ENCODE data around the gene SIDT2. TPM values are rescaled to one million over a fixed set of nuclear protein-coding genes. Genes with fewer than 3 reads are reported as not detected.

SIDT2 gene
- total RNA-seq, 3 donors from 2014 or later (not counting 1 experiment from before 2014, with no cell fraction given): 80.0 to 111 (median 82.0) TPM

- Mint-ChIP-seq H3K27me3 (ENCODE audit: low read depth in 2 of 2) (no peaks in the 10 kb centered on the region), H3K36me3 (no peaks in the 10 kb centered on the region), H3K4me1 (peaks cover 15 to 37% of the 10 kb centered on the region in 2 donors), H3K27ac (peak overlapping the region in 1 of 2 donors; percentile 58), H3K4me3 (no peak overlapping the region), H3K9me3 (no peaks in the 10 kb centered on the region)
- H3K4me3 ChIP-seq (ENCODE audit: low read length): no peak overlapping the region
- WGBS (ENCODE audit: insufficient coverage): 90% methylated on average over 16 of the region's 17 CpGs
- H3K27ac ChIP-seq (ENCODE audit: low read length): no peak overlapping the region
- ATAC-seq (no peak), DNase-seq (no peak)
- H3K27me3 ChIP-seq (ENCODE audit: control insufficient read depth, insufficient read depth, low read length): no peaks in the 10 kb centered on the region
- peaks cover 90% of the 10 kb centered on the region for H3K36me3 ChIP-seq (ENCODE audit: control insufficient read depth, insufficient read depth, low read length)
- intact Hi-C loops (cut with micrococcal nuclease): loop anchor here (10.0 kb wide), 1 partner anchor 339 kb away; no protein-coding TSS in a partner anchor
- no peak for TF ChIP-seq CTCF (IDR thresholded peaks at IDR 0.05)
- peaks cover 6% of the 10 kb centered on the region for H3K4me1 ChIP-seq (ENCODE audit: control insufficient read depth, insufficient read depth, low read length)
- no peaks in the 10 kb centered on the region for H3K9me3 ChIP-seq (ENCODE audit: control insufficient read depth, insufficient read depth, low read length)
Measured at GRCh38 chr11:117223741-117224689, 45.5 kb downstream of the SIDT2 start.

GRCh38 chr11:117225553-117226170 is 47.1 kb downstream of the SIDT2 start:
- Mint-ChIP-seq H3K27ac (peak overlapping the region in 1 of 2 donors; percentile 58), H3K9me3 (no peaks in the 10 kb centered on the region), H3K36me3 (no peaks in the 10 kb centered on the region), H3K4me1 (peaks cover 25 to 42% of the 10 kb centered on the region in 2 donors), H3K4me3 (no peak overlapping the region), H3K27me3 (ENCODE audit: low read depth in 2 of 2) (no peaks in the 10 kb centered on the region)
- Histone ChIP-seq H3K9me3 (ENCODE audit: control insufficient read depth, insufficient read depth, low read length) (no peaks in the 10 kb centered on the region), H3K27me3 (ENCODE audit: control insufficient read depth, insufficient read depth, low read length) (no peaks in the 10 kb centered on the region), H3K27ac (ENCODE audit: low read length) (no peak overlapping the region), H3K4me3 (ENCODE audit: low read length) (no peak overlapping the region), H3K4me1 (ENCODE audit: control insufficient read depth, insufficient read depth, low read length) (peaks cover 23% of the 10 kb centered on the region), H3K36me3 (ENCODE audit: control insufficient read depth, insufficient read depth, low read length) (peaks cover 81% of the 10 kb centered on the region)
- WGBS (ENCODE audit: insufficient coverage): 96% methylated on average over 9 of the region's 9 CpGs
- DNase-seq: no peak
- intact Hi-C loops (cut with micrococcal nuclease): loop anchor here (1.0 to 10.0 kb wide), 4 partner anchors 47 to 493 kb away; partner anchors contain the start of genes SIDT2 and ZPR1
- no peak for ATAC-seq
- TF ChIP-seq CTCF (IDR thresholded peaks at IDR 0.05): no peak

- Mint-ChIP-seq H3K9me3 (no peaks in the 10 kb centered on the region), H3K36me3 (no peaks in the 10 kb centered on the region), H3K27ac (peak overlapping the region; percentile 64 to 75), H3K27me3 (ENCODE audit: low read depth in 2 of 2) (no peaks in the 10 kb centered on the region), H3K4me1 (peaks cover 35 to 52% of the 10 kb centered on the region in 2 donors), H3K4me3 (peak overlapping the region; percentile 4)
- Histone ChIP-seq H3K27me3 (ENCODE audit: control insufficient read depth, insufficient read depth, low read length) (no peaks in the 10 kb centered on the region), H3K4me3 (ENCODE audit: low read length) (no peak overlapping the region), H3K36me3 (ENCODE audit: control insufficient read depth, insufficient read depth, low read length) (peaks cover 71% of the 10 kb centered on the region), H3K4me1 (ENCODE audit: control insufficient read depth, insufficient read depth, low read length) (peaks cover 33% of the 10 kb centered on the region), H3K27ac (ENCODE audit: low read length) (no peak overlapping the region), H3K9me3 (ENCODE audit: control insufficient read depth, insufficient read depth, low read length) (no peaks in the 10 kb centered on the region)
- peak in 1 of 2 donors; percentile 88 for DNase-seq
- 85% methylated on average over 16 of the region's 19 CpGs for WGBS (ENCODE audit: insufficient coverage)
- peak; percentile 68 to 79 (median 68) for ATAC-seq
- TF ChIP-seq CTCF (IDR thresholded peaks at IDR 0.05): peak; percentile 73
- intact Hi-C loops (cut with micrococcal nuclease): loop anchor here (1.0 to 10.0 kb wide), 4 partner anchors 48 to 494 kb away; partner anchors contain the start of genes SIDT2 and ZPR1
Measured at GRCh38 chr11:117226388-117227385, 48.1 kb downstream of the SIDT2 start.
